ENCODE results near the gene EIF4E3. TPM values are rescaled to one million over a fixed set of nuclear protein-coding genes. Genes with fewer than 3 reads are reported as not detected.

Gene EIF4E3
- total RNA-seq, 1 donor from 2014 or later = 54.7 TPM

- intact Hi-C loops (cut with DNase I) = no loop called here
- no peak for DNase-seq (ENCODE audit: low spot score)
Observed at GRCh38 chr3:71695000-71695482, 30.2 kb downstream of the EIF4E3 start.

- intact Hi-C loops (cut with DNase I) = no loop called here
- no peak for DNase-seq (ENCODE audit: low spot score)
Observed at GRCh38 chr3:71694358-71694999, 30.7 kb downstream of the EIF4E3 start.

GRCh38 chr3:71693641-71694040, 31.6 kb downstream of the EIF4E3 start:
- no peak for DNase-seq (ENCODE audit: low spot score)
- intact Hi-C loops (cut with DNase I) = no loop called here

- intact Hi-C loops (cut with DNase I) = no loop called here
Observed at GRCh38 chr3:71692139-71692538, 33.1 kb downstream of the EIF4E3 start.

GRCh38 chr3:71690341-71690841, 34.8 kb downstream of the EIF4E3 start:
- intact Hi-C loops (cut with DNase I) = no loop called here

More at GRCh38 chr3:71692139-71692538, 33.1 kb downstream of the EIF4E3 start:
- no peak for DNase-seq (ENCODE audit: low spot score)

GRCh38 chr3:71689291-71689690, 35.9 kb downstream of the EIF4E3 start:
- intact Hi-C loops (cut with DNase I) = no loop called here
- DNase-seq (ENCODE audit: low spot score) = no peak

More at GRCh38 chr3:71690341-71690841, 34.8 kb downstream of the EIF4E3 start:
- DNase-seq (ENCODE audit: low spot score) = no peak

- intact Hi-C loops (cut with DNase I) = no loop called here
- no peak for DNase-seq (ENCODE audit: low spot score)
Observed at GRCh38 chr3:71688121-71688520, 37.1 kb downstream of the EIF4E3 start.

GRCh38 chr3:71685686-71686085, 39.5 kb downstream of the EIF4E3 start:
- intact Hi-C loops (cut with DNase I) = no loop called here
- DNase-seq (ENCODE audit: low spot score) = no peak

- intact Hi-C loops (cut with DNase I) = no loop called here
- DNase-seq (ENCODE audit: low spot score) = no peak
Observed at GRCh38 chr3:71684757-71685386, 40.3 kb downstream of the EIF4E3 start.

- no peak for DNase-seq (ENCODE audit: low spot score)
- intact Hi-C loops (cut with DNase I) = no loop called here
Observed at GRCh38 chr3:71684046-71684756, 41.0 kb downstream of the EIF4E3 start.

- intact Hi-C loops (cut with DNase I) = no loop called here
Observed at GRCh38 chr3:71681224-71681668, 44.0 kb downstream of the EIF4E3 start.

GRCh38 chr3:71680603-71681002, 44.6 kb downstream of the EIF4E3 start:
- intact Hi-C loops (cut with DNase I) = no loop called here
- no peak for DNase-seq (ENCODE audit: low spot score)

More at GRCh38 chr3:71681224-71681668, 44.0 kb downstream of the EIF4E3 start:
- DNase-seq (ENCODE audit: low spot score) = no peak

GRCh38 chr3:71676931-71677330, 48.3 kb downstream of the EIF4E3 start:
- no peak for DNase-seq (ENCODE audit: low spot score)
- intact Hi-C loops (cut with DNase I) = no loop called here

- intact Hi-C loops (cut with DNase I) = no loop called here
- DNase-seq (ENCODE audit: low spot score) = no peak
Observed at GRCh38 chr3:71673486-71673885, 51.7 kb downstream of the EIF4E3 start.

GRCh38 chr3:71672807-71673206, 52.4 kb downstream of the EIF4E3 start:
- DNase-seq (ENCODE audit: low spot score) = no peak
- intact Hi-C loops (cut with DNase I) = no loop called here

GRCh38 chr3:71672340-71672739, 52.9 kb downstream of the EIF4E3 start:
- no peak for DNase-seq (ENCODE audit: low spot score)
- intact Hi-C loops (cut with DNase I) = no loop called here

GRCh38 chr3:71671216-71671845, 53.9 kb downstream of the EIF4E3 start:
- DNase-seq (ENCODE audit: low spot score) = no peak
- intact Hi-C loops (cut with DNase I) = no loop called here

- DNase-seq (ENCODE audit: low spot score) = no peak
- intact Hi-C loops (cut with DNase I) = no loop called here
Observed at GRCh38 chr3:71662568-71662967, 62.6 kb downstream of the EIF4E3 start.

- intact Hi-C loops (cut with DNase I) = no loop called here
- DNase-seq (ENCODE audit: low spot score) = no peak
Observed at GRCh38 chr3:71662056-71662455, 63.1 kb downstream of the EIF4E3 start.
